ENCODE measurements around the gene CDK17.
A peak's percentile ranks its signal among the peaks of the same experiment; 100 is the strongest.
"Not testable (repeated sequence)": the region's sequence is repeated elsewhere in the genome, so short reads cannot be mapped to it uniquely, and the experiment has no call there.

CDK17 gene

GRCh38 chr12:96404696-96405095, 4.5 kb upstream of the CDK17 start:
- Histone ChIP-seq H3K4me2 (ENCODE audit: low read depth, low read length, poor library complexity, severe bottlenecking) (no peak overlapping the region), H3K9me3 (ENCODE audit: insufficient read depth, low read length) (no peaks in the 10 kb centered on the region), H3K9ac (ENCODE audit: low read length) (no peak overlapping the region), H3K9me2 (replicated peaks; ENCODE audit: insufficient read depth, low read length) (no peaks in the 10 kb centered on the region), H4K20me1 (ENCODE audit: low read depth, low read length) (no peaks in the 10 kb centered on the region), H3K36me3 (ENCODE audit: low read length) (no peaks in the 10 kb centered on the region), H3F3A (ENCODE audit: insufficient read depth) (peaks cover 20% of the 10 kb centered on the region), H3K79me2 (ENCODE audit: insufficient read depth, low read length) (peaks cover 2% of the 10 kb centered on the region), H2AFZ (ENCODE audit: low read depth, low read length, severe bottlenecking) (no peak overlapping the region), H3K4me3 (ENCODE audit: insufficient read depth, low read length, poor library complexity, severe bottlenecking) (no peak overlapping the region), H3K27ac (ENCODE audit: low read depth, low read length) (no peak overlapping the region), H3K27me3 (ENCODE audit: low read length) (no peaks in the 10 kb centered on the region)
- TF ChIP-seq CTCF (IDR thresholded peaks at IDR 0.05; ENCODE audit: insufficient read depth, low read length, poor library complexity, severe bottlenecking): no peak

GRCh38 chr12:96403870-96404269, 3.6 kb upstream of the CDK17 start:
- H2AFZ ChIP-seq (ENCODE audit: low read depth, low read length, severe bottlenecking): no peak overlapping the region
- TF ChIP-seq EZH2phosphoT487 (conservative IDR thresholded peaks at IDR 0.05; ENCODE audit: low read length) (no peak), CTCF (IDR thresholded peaks at IDR 0.05; ENCODE audit: insufficient read depth, low read length, poor library complexity, severe bottlenecking) (no peak)
- no peak overlapping the region for H3K9ac ChIP-seq (ENCODE audit: low read length)
- no peaks in the 10 kb centered on the region for H4K20me1 ChIP-seq (ENCODE audit: low read depth, low read length)
- no peak overlapping the region for H3K27ac ChIP-seq (ENCODE audit: low read depth, low read length)
- H3K36me3 ChIP-seq (ENCODE audit: low read length): no peaks in the 10 kb centered on the region
- H3K27me3 ChIP-seq (ENCODE audit: low read length): no peaks in the 10 kb centered on the region
- peaks cover 21% of the 10 kb centered on the region for H3F3A ChIP-seq (ENCODE audit: insufficient read depth)
- H3K79me2 ChIP-seq (ENCODE audit: insufficient read depth, low read length): peaks cover 10% of the 10 kb centered on the region
- no peaks in the 10 kb centered on the region for H3K9me2 ChIP-seq (replicated peaks; ENCODE audit: insufficient read depth, low read length)
- no peaks in the 10 kb centered on the region for H3K9me3 ChIP-seq (ENCODE audit: insufficient read depth, low read length)
- H3K4me2 ChIP-seq (ENCODE audit: low read depth, low read length, poor library complexity, severe bottlenecking): no peak overlapping the region
- no peak overlapping the region for H3K4me3 ChIP-seq (ENCODE audit: insufficient read depth, low read length, poor library complexity, severe bottlenecking)

- H3F3A ChIP-seq (ENCODE audit: insufficient read depth): peaks cover 27% of the 10 kb centered on the region
- peaks cover 24% of the 10 kb centered on the region for H3K79me2 ChIP-seq (ENCODE audit: insufficient read depth, low read length)
- H3K36me3 ChIP-seq (ENCODE audit: low read length); H4K20me1 ChIP-seq (ENCODE audit: low read depth, low read length); H3K9me3 ChIP-seq (ENCODE audit: insufficient read depth, low read length); H3K9me2 ChIP-seq (replicated peaks; ENCODE audit: insufficient read depth, low read length); H3K4me3 ChIP-seq (ENCODE audit: insufficient read depth, low read length, poor library complexity, severe bottlenecking); H3K4me2 ChIP-seq (ENCODE audit: low read depth, low read length, poor library complexity, severe bottlenecking); H2AFZ ChIP-seq (ENCODE audit: low read depth, low read length, severe bottlenecking); H3K27me3 ChIP-seq (ENCODE audit: low read length); H3K27ac ChIP-seq (ENCODE audit: low read depth, low read length); H3K9ac ChIP-seq (ENCODE audit: low read length): not testable (repeated sequence)
Measured at GRCh38 chr12:96402522-96402921, 2.3 kb upstream of the CDK17 start.

GRCh38 chr12:96402061-96402460, 1.8 kb upstream of the CDK17 start:
- Histone ChIP-seq H3K36me3 (ENCODE audit: low read length) (no peaks in the 10 kb centered on the region), H4K20me1 (ENCODE audit: low read depth, low read length) (peaks cover 13% of the 10 kb centered on the region; the same call in 1 of the 2 replicates), H2AFZ (ENCODE audit: low read depth, low read length, severe bottlenecking) (peak overlapping the region; percentile 87), H3F3A (ENCODE audit: insufficient read depth) (peaks cover 27% of the 10 kb centered on the region), H3K9me3 (ENCODE audit: insufficient read depth, low read length) (no peaks in the 10 kb centered on the region), H3K27me3 (ENCODE audit: low read length) (no peaks in the 10 kb centered on the region), H3K27ac (ENCODE audit: low read depth, low read length) (peak overlapping the region; percentile 97), H3K9ac (ENCODE audit: low read length) (peak overlapping the region; percentile 97; the same call in 1 of the 2 replicates), H3K4me2 (ENCODE audit: low read depth, low read length, poor library complexity, severe bottlenecking) (peak overlapping the region; percentile 98), H3K4me3 (ENCODE audit: insufficient read depth, low read length, poor library complexity, severe bottlenecking) (peak overlapping the region; percentile 54), H3K79me2 (ENCODE audit: insufficient read depth, low read length) (peaks cover 29% of the 10 kb centered on the region), H3K9me2 (replicated peaks; ENCODE audit: insufficient read depth, low read length) (no peaks in the 10 kb centered on the region)
- TF ChIP-seq EZH2phosphoT487 (conservative IDR thresholded peaks at IDR 0.05; ENCODE audit: low read length) (no peak), CTCF (IDR thresholded peaks at IDR 0.05; ENCODE audit: insufficient read depth, low read length, poor library complexity, severe bottlenecking) (no peak)
